Activated CD4-positive, alpha-beta T cell treated with anti-CD3 and anti-CD28 coated beads, Interleukin-2, amount 50 U/mL, for 24 hours (primary cell): ENCODE results near the gene NOD1.

ENCODE experiments used
- DNase-seq, 2 donors: peaks; one replicate each; pipeline ENCODE4 v3.0.0-alpha.2; 2020; ENCODE audit warnings: low read depth in 1 of 2, low spot score in 1 of 2

Gene NOD1

DNA sequence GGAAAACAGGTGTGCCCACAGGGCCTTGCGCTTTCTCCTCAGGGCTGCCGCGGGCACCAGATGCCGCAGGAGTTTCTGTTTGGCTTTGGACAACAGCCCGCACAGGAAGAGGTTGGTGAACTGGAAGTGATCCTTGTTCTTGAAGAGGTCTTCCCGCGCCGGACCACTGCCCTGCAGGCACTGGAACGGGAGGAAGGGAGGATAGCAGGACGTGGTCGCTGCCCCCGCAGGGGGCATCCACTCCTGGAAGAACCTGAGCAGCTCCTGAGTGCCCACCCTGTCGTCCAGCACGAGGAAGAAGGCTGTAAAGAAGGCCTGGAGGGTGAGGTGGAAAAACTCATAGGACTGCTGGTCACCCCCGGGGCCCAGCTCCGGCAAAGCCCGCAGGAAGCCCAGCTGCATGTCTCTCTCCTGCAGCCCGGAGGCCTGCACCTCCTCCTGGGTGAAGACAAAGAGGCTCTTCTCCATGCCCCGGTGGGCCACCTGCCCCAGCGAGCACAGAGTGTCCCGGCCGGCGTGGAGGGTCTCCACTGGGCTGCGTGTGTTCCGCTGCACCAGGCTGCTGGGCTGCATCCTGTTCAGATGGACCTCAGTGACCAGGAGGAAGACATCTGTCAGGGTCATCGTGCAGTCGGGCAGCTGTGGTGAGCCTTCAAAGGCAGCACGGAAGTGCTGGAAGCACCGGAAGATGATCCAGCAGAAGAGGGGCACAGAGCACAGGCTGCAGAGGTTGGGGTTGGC lies 26.9 kb downstream of the NOD1 start:
- DNase-seq = no peak

DNA sequence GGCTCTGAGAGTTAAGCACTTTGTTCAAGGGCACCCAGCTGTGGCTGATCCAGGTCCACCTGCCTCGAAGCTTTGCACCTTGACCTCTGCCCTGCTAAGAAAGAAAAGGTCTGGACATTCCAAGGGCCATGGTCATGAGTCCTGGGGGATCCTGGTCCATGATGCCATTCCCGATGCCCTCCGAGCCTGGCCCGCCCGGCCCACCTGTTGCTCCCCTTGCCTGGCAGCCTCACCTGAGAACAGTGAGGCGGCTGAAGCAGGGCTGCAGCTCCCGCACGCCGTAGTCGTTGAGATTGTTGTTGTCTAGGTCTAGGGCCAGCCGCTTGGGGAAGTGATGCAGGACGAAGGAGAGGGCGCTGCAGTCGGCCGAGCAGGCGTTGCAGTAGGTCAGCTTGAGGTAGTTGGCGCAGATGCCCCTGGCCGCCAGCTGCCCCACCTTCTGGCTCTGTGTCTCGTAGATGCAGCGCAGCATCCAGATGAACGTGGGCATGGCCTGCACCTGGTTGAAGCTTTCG lies 27.5 kb downstream of the NOD1 start:
- no peak for DNase-seq

DNA sequence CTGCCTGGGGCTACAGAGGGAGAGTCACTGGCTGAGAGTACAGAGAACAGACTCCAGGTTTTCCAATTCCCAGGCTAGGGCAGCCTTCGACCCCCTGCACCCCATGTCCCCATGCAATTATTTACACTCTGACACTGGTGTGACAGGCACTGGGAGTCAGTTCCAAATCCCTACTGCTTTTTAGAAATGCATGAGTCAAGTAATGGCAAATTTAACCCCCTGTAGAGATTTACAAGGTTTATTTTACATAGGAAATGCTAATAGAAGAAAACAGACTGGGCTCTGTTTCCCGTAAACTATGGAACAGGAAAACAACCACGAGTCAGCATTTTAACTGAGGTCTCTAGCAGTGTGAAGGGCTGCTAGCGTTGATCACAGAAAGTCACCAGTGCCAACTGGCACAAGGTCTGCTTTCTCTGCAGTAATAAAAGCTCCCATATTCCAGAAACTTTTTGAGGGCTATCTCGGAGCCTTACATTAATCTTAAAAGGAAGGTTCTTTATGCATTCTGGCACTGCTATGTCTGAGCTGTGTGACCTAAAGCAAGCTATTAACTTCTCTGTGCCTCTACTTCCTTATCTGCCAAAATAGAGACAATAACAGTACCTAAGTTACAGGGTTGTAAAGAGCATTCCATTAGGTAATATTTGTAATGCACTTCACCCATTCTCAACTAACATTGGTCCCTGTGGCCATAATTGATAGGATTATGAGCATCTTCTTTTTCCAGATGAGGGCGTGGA lies 28.2 kb downstream of the NOD1 start:
- DNase-seq = no peak

DNA sequence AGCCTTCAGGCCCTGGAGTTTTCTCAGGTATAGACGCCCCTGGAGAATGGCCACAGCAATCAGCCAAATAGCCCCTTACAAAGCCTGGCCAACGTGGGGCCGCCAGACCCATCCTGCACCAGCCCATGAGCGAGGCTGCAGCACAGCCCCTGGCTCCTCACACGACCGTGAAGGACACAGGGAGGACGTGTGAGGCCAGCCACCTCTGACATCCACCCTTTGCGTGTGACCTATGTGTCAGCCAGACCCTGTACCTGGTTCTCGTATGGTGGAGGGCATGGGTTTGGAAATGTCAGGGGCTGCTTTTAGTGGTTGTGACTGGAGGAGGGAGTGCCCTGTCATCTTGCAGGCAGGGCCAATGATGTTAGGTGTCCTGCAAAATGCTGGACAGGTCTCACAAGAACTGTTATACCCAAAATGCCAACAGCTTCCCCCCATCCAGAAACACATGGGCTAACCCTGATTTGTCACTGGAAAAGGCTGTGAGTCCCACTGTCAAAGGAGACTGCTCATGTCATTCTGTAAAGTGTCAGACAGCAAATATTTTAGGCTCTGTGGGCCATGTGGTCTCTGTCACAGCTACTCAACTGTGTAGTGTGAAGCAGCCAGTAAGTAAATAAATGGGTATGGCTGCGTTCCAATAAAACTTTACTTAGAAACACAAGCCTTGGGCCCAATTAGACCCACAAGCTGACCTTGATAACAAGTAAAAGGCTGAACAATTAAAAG lies 30.0 kb downstream of the NOD1 start:
- DNase-seq = no peak

DNA sequence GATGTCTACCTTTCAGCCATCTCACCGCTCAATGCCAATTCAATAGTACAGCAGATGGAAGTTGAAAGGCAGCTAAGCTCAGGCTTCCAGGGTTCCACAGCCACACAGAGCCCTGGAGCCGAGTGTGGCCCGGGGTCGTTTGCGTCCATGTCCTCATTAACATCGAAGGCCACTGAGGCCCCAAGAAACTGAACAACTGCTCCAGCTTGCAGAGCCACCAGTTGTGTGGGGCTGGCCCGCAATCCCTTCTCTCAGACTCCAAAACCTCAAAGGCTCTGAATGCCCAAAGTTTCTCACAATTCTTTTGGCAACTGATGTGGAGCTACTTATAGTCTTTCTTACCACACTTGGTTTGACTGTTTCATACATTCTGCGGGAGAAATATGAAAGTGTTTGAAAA lies 31.1 kb downstream of the NOD1 start:
- DNase-seq = no peak

DNA sequence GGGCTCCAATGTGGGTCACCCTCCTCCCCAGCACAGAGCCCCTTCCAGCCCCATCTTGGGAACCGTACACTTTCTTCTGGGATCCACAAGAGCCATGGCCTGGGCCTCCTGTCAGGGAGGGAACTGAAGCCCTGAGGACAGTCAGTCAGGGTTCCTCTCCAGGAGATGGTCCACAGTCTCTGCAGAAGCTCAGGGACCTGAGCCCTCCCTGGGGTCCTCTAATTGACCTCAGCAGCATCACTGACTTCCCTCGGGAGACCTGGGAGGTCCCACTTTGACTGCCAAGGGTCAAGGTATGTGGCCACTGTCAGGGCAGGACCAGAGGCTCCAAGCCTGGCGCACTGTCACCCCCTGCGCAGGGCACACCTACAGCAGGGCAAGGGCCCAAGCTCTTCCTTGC lies 32.3 kb downstream of the NOD1 start:
- DNase-seq = no peak

DNA sequence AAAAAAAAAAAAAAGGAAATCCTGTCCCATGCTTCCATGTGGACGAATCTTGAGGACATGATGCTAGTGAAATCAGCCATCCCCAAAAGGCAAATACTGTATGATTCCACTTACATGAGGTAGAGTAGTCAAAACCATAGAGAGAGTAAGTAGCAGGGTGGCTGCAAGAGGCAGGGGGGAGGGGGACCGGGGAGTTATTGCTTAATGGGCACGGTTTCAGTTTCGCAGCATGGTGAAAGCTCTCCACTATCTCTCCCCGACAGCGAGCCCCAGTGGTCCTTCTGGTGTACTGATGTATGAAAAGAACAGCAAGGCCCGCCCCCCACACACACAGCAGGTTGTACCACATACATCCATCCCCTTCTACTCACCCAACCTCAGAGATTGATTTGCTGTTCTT lies 32.8 kb downstream of the NOD1 start:
- peak; percentile 28 to 45 for DNase-seq

DNA sequence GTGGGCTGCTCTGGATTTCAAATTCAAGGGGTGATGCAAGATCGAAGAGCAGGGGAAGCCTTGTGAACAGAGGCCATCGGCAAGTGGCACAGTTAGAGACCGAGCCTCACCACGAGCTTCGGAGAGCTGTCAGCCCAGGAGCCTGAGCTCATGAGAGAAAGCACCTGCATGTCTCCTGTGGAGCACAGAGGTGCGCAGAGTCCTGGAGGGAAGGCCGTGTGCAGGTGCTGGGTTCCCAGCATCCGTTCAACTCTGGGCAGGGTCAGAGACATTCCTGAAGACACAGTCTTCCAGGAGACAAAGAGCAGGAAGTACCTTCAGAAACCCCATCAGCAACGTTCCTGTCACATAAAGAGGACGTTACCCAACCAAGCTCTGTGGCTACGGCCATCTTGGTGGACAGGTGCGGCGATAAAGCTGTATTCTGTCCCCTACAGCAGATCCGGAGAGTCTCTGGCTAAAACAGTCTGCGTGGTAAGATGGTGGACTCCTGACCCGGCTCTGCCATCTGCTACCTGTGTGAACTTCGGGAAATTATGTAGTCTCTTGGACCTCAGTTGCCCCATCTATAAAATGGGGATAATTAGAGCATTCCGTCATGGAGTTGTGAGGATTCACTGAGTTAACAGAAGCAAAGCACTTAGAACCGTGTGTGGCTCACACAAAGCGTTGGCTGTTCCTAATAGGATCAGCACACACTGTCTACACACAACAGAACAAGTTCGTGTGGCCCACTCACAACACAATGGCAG lies 40.6 kb downstream of the NOD1 start:
- DNase-seq = no peak

DNA sequence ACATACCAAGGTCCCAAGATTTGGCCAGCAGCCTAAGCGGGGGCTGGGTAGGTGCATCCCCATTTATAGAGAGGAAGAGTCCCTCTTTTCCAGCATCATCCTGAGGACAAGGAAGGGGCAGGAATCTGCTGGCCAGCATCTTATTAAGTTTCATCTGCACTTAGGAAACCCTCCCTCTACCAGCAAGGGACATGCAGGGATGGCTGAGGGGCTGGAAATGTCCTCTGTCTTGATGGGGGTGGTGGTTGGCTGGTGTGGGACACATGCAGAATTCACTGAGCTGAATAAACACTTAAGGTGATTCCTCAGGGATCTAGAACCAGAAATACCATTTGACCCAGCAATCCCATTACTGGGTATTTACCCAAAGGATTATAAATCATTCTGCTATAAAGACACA lies 42.1 kb downstream of the NOD1 start:
- no peak for DNase-seq

DNA sequence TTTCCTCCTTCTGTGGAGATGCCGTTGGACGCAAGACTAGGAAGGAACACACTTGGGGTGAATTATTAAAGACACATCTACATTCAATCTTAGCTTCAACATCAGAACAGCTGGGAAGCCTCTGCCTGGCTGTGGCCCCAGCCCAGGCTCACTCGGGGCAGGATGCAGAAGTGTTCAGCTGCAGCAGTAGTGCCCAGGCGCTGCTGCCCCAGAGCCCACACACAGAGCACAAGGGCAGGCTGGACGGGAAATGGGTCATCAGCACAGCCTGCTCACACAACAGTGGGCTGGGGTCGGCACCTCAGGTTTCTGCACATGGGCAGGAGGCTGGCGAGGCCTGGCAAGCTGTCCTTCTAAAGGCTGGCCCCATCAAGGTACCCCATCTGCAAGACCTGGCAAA lies 42.5 kb downstream of the NOD1 start:
- no peak for DNase-seq

DNA sequence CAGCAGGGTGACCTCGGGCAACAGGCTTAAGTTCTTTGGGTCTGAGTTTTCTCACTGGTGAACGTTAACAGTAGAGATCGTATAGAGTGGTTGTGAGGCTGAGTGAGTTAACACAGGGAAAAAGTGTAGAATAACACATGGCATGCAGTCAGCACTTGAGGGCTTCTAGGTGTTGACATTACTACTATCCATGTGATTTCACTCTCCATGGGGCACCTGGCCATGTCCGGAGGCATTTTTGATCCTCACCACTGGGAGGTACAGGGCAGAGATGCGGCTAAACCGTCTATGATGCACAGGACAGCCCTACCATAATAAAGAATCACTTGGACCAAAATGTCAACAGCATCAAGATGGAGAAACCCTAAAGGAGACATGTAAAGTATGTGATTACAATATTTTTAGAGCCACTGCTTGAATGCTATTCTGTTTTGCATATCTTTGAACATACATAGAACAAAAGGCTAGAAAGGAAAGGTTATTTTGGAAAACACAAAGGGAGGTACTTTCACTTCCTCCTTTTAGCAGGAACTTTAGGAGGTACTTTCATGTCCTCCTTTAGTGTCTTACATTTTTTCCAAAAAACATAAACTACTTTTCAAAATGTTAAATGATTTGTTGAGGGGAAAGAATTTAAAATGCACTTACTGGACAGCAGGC lies 44.3 kb downstream of the NOD1 start:
- DNase-seq = no peak

DNA sequence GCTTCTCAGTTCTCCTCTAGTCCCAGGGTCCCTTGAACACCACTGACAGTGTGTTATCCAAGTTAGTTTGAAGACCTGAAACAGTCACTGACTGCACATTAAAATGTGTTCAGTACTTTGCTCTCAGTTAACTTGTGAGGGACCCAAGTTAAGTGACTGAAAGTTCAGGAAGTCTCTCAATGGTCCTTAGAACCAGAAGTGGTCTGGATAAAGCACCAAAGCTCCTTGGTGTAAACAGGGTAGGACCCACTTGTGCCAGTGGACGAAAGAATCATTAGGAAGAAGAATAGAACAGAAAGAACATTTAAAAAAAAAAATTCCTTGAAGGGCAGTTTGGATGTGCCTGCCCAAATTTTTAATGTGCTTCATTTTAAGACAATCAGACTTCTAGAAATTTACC lies 45.1 kb downstream of the NOD1 start:
- DNase-seq = no peak

DNA sequence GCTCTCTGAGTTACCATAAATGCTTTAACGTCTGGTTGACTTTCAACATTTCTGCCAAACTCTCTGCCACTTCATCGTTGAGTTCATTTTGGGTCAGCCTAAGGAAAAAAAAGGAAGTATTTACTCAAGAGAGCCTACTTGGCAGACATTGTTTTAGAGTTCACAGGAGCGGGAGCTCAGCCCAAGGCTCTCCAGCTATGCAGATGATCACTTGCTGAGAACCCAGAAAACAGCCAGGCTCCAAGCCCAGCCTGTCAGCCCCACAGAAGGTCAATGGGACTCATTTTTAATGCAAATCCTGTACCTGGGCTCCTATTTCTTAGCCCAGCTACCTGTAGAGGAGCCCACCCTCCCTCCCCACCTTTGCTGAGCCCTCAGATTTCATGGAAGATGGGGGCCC lies 45.5 kb downstream of the NOD1 start:
- no peak for DNase-seq

DNA sequence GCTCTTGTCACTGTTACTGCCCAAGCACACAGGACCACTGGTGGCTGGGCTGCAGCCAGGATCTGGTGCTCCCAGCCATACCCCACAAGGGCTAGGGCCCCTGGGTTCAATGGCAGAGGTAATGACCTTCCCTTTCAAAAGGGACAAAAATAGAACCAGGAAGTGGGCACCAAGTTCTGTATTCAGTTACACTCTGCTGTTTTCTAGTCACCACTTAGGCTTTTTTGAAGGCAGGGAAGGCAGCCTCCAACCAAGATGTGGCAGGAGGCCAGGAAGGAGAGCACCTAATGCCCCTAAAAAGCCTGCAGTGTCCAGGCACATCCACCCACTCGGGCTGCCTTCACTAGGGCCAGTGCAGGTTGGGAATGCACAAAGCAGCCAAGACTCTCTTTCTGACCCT lies 47.8 kb downstream of the NOD1 start:
- no peak for DNase-seq

DNA sequence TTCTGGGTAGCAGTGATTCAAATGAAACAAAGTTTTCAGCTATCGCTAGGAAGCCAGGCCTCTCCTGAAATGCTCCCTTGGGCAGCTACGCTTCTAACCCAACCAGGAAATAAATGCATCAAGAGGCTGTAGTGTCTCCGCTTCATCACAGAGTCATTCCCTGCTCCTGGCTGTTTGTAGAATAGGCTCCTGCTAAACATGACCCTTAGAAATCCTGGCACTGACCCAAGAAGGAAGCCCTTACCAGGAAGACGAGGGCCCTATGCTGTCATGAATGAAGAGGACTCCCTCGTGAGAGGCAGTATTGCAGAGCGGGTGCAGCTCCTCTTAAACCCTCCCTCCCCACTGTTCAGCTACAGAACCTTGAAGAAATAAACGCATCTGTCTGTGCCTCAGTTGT lies 48.3 kb downstream of the NOD1 start:
- DNase-seq = no peak

DNA sequence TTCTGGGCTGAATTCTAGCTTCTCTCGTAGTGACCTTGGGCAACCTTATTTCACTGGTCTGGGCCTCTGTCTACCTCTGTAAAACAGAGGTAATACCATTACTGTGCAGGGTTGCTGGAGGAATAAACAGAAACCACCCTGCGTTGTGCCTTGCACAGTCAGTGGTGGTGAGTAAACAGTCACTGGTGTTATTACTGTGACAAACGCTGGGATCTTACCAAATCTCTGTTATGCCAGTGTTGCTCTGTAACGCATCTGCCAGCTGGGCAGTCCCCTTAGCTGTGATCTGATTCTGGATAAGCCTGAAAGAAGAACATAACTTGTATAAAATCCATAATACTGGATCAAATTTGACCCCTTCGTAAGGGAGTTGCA lies 49.4 kb downstream of the NOD1 start:
- DNase-seq = no peak

DNA sequence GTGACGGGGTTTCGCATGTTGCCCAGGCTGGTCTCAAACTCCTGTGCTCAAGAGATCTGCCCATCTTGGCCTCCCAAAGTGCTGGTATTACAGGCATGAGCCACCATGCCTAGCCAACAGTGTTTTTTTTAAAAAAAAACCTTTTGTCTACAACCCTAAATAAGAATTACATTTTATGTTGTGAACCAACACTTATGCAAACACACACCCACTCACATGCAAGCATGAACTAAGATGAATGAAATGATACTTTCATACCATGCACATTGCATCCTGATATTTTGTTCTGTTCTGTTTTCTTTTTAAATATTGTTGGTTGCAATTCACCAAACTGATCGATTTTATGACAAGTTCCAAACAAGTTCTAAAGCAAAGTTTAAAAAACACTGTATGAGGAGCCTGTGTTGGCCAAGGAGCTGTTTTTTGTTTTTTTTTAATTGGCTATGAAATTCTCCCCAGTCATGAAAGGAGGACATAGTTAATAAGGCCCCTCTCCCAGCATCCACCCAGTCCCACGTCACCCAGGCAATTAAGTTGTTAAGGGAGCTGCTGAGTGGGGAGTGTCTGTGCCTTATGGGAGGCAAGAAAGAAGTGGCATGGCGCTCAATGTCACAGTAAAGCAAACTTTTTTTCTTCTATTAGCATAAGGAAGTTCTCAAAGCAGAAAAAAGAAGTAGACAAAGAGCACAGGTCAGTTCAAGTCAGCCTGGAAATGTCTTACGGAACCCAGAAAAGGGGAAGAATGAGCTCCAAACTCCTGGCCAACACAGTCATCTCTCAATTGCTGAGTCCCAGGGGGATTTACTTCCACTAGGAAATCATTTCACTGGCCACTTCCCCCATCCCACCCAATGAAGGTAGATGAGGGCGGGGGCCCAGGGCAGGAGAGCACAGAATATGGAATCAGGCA lies 50.1 kb downstream of the NOD1 start:
- DNase-seq = no peak

DNA sequence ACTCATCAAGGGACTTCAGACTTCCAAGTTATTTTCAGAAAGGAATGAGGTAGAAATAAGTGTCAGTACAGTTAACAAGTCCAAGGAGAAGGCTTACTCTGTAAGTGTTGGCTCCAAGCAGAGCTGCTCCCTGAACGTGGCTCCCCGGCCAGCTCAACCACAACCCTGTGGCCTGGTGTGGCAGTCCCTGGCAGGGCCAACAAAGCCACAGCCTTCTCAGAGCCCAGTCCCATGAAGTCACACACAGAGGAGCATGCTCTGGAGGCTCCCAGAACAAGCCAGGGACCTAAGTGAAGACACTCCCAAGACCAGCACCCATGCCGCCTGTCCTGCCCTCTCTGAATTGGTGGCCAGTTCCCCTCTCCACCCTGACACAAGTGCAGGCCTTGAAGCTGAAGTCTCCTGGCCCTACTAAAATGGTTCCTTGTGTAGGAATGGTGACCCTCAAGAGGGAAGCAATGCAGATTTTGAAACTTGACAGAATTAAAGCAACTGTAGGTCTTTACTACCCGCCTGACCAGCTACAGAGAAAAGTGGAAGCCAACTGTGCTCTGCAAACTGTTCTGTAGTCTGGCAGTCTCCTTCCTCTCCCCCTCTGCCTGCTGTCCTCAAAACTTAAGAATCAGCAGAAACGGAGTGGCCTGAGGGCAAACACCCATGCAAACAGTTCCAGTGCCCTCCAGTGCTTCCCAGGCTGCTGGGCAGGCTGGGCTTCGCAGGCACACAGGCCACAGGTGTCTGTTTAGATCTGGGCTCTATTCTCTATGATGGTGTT lies 51.1 kb downstream of the NOD1 start:
- no peak for DNase-seq

DNA sequence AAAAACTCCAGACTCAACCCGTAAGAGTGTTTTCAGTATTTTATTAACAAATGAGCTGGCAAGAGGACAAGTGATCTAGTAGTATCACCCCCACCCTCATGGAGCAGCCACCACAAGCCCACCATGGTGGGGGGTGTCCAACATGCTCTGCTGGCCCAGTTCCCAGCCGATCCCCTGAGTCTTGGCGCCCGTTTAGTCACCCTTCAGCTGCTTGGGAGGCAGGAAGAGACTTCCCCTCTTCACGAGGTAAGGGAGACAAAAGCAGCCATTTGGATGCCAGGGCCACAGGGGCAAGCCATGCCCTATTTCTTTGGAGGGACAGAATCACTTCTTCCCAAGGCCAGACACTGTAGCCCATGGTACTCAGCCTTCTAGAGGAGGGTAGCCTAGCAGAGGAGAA lies 54.1 kb downstream of the NOD1 start:
- no peak for DNase-seq
